NCI-H1436 (cell line): ENCODE measurements around the gene PCLO.
"Not testable (repeated sequence)": the region's sequence is repeated elsewhere in the genome, so short reads cannot be mapped to it uniquely, and the experiment has no call there.

Experiments used
- DNase-seq: peaks from one replicate; lab custom pipeline; 2025; lab: John Stamatoyannopoulos, UW

PCLO gene

DNA sequence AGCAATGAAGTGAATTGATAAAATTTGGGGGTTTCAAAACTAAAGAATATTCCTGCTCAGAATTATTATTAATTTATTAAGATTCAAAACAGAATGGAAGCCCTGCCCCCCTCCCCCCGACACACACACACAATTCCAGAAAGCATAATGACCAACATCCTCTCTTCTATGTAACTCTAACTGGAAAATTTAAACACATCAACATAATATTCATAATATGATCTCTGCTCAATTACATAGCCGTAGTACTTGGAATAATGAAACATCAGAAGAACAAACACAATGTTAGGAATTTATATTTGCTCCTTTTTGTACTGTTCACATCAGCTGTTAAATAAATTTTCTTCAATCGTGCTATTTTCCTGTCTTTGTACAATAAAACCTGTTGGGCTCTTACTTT, 20.8 kb downstream of the PCLO start:
- DNase-seq: no peak

DNA sequence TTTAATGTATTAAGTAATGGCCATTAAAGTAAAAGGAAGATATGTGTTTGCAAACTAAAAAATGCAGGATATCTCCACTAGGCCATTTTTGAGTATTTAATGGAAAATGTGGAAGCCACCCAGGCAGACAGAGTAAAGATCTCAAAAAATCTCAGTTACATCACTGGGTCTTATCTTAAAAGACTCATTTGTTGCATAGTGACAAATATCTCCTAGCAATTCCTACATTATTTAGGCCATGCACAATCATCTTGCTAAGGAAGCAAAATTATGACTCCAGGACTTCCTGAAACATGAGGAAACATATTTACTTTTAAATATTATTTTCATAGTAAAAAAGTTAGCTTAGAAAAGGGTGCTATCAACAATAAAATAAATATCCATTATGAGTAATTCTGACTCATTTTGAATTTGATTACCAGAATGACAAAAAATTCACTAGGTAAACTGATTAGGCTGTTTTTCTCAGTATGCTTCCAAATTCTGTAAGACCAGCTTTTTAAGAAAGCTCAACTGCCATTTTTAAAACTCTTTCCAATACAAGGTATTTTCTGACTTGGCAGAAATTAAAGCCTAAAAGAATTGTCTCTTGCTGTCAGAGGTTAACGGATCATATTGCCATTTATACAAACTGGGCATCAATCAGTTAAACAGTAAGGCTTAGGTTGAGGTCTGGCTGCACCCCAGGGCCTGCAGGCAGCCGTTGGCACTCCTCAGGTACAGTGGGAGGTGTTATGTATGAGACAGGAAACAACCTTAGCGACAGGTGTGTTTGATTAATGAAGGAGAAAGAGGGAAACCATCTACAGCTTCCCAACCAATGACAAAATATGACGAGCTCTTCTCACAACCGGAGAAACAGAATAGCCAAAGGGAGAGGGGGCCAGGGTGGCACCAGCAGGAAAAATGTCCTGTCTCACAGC, 31.8 kb downstream of the PCLO start:
- no peak for DNase-seq

DNA sequence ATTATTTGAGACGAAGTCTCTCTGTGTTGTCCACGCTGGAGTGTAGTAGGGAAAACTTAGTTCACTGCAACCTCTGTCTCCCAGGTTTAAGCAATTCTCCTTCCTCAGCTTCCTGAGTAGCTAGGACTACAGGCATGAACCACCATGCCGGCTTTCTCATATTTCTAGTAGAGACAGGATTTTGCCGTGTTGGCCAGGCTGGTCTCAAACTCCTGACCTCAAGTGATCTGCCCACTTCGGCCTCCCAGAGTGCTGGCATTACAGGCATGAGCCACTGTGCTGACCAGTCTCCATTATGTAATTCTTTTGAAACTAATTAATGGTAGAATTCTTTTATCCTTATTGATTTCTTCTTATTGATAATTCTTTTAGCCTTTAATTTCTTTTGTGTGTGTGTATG, 32.5 kb downstream of the PCLO start:
- no peak for DNase-seq

DNA sequence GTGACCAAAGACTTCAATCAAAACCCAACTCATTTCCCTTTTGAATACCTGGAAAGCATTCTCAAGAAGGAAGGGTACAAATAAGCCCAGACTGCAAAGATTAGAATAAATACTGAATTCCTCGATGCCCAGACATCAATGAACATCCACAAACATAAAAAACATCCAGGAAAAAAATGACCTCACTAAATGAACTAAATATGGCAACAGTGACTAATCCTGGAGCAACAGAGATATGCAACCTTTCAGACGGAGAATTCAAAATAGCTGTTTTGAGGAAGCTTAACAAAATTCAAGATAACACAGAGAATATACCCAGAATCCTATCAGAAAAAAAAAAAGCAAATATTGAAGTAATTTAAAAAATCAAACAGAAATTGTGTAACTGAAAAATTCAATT, 43.2 kb downstream of the PCLO start:
- no peak for DNase-seq

DNA sequence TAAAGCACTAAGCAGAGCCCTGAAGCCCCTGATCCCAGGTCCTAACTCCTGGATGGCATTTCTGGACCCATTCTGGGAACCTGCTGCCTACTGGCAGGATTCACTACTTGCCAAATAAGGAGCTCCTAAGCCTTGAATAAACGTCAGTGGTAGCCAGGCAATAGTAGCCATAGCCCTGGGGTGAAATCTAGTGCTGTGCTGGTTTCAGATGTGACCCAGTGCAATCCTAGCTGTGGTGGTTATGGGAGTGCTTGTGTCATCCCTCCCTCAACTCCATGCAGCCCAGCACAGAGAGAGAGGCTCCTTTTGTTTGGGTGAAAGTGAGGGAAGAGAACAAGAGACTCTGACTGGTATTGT, 43.7 kb downstream of the PCLO start:
- no peak for DNase-seq

DNA sequence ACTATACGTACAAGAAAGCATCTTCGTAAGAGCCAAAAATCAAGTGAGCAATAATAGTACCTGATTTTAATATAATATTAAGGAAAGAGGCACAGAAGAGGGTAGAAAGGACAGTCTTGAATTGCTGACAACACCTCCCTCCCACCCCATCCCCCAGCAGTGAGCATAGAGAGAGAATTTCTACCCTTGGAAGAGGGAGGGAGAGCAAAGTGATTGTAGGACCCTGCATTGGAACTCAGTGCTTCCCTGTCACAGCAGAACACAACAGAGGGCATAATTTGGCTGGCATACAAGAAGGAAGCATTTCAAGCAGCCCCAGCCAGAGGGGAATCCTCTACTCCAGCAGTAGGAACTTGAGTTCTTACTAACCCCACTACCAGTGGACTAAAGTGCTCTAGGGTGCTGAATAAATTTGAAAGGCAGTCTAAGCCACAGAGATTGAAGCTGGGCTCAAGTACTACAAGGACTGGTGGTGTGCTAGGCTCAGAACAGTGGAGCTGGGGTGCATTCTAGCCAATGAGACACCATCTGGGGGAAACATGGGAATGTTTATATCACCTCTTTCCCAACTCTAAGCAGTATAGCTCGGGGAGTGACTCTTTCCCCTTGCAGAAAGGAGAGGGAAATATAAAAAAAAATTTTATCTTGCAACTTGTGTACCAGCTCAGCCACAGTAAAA, 44.2 kb downstream of the PCLO start:
- DNase-seq: no peak

DNA sequence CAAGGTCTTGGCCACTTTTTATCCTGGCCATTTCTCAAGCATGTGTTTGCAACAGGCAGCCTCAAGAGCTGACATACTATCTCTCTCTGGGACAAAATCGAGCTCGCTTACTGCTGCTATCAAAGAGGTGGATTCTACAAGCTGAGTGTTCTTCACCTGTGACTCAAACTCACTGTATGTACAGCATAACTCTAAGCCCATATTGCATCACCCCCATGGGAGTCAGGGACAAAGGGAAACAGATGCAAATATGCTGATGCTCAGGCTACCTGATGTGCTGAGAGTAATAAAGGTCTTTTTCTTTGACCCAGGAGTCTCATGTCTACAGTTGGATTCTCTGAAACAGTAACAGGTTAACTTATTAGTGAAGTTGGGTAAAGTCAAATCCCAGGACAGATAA, 45.2 kb downstream of the PCLO start:
- DNase-seq: peak; percentile 50

DNA sequence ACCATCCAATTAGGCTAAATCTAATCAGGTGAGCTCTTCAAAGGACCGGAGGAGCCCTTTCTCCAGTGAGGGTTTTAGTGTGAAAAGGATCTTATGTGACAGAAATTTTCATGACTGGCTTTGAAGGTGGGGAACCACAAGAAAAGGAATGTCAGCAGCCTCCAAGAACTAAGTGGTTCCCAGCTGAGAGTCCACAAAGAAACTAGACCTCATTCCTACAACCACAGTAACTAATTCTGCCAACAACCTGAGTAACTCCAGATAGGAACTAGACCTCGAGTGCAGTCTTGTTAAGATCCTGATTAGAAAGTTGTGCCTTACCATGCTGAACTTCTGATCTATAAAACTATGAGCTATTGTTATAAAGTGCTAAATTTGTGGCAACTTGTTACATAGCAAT, 51.3 kb downstream of the PCLO start:
- DNase-seq: no peak

DNA sequence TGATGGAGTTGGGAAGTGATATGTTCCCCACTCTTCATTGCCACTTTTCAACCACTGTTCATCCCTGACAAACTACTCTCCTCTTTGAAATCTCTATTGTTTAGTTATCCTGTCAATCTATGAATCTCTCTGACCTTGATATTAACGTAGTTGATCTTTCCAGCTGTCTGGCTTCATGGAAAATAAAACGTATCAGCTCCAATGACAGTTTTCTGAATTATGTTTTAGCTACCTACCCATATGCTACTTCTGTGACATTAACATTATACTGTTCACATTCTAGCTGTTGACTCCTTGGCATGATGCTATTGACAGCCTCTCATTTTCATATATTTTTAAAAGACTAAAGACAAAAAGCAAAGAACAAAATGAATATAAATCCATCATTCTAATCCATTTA, 53.3 kb downstream of the PCLO start:
- DNase-seq: no peak

DNA sequence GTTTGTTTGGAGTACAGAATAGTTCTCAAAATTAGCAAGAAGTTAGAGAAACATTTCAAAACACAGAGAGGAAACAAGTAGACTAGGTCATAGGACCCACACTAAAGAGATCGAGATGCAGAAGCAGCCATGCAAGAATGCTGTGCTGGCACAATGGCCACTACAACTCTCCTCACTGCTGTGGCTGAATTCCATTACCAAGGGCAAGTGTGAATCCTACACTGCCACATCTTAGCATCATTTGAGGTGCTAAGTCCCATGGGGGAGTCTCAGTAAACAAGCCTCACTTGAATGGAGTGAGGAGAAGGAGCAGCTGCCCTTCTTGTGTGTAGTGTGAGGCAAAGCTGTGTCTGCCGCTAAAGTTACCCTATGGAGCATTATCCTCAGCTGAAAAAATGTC, 56.7 kb downstream of the PCLO start:
- DNase-seq: no peak

DNA sequence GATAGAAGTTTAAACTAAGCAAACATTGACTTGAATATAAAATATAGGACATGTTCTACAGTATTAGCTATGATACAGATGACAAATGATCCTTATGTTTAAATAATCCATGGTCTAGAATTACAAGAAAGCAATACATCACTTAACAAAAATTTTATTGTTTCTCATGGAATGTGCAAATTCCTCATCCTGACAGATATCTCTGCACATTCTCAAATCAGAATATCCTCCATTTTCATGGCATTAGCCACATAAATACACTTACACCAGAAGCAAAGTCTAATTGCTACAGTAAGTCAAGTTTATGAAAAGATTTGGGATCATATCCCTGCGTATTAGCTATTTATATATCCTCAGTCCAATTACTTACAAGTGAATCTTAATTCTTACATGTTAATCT, 57.6 kb downstream of the PCLO start:
- DNase-seq: no peak

DNA sequence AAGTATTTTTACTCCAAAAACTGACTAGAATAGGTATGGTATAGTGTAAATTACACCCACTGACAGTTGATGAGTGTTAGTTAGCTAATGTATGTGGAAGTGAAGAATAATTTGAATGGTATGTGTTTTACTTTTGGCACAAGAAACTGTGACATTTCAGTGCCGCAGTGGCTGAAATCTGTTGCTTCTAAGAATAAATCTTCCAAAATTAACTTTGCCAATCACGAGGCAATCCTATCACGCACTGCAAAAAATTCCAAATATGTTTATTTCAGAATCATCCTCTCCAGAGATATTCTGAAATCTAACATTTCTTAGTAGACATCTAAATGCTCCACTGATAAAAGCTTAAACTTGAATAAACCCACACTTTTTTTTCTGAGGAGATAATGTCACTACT, 61.2 kb downstream of the PCLO start:
- DNase-seq: no peak

DNA sequence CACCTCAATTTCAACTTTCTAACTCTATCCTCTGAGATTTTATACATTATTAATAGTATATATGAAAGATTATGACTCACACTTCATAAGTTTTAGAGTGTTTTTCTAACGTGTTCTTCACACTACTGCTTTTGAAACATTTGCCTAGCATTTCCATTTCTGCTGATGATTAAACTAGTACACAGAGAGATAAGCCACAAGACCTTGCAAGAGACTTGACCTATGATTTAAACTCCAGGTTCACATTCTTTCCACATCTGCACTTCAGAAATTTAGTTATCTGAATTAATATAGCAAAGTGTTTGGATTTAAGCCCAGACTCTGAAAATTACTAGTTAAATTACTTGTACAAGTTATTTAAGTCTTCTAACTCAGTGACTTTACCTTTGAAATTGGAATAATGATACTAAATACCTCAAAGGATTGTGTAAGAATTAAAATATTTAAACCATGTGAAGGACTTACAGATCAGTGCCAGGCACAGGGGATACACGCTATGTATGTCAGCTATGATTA, 66.6 kb downstream of the PCLO start:
- DNase-seq: no peak

DNA sequence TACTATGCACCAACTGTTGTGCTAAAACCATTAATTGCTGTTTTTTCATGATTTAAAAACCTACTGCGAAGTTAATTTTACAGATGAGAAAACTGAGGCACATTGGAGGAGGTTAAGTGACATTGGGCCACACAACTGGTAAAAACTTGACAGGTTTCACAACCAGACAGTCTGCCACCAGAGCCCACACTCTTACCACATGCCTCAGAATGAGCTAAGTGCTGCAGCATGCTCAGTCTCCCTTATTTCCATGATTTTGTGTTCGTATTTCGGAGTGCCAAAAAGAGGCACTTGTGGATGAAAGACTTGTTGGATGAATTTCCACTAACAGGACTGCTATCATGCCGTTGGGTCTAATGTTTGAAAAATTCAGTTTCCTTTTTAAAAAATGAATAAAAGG, 77.4 kb downstream of the PCLO start:
- no peak for DNase-seq

DNA sequence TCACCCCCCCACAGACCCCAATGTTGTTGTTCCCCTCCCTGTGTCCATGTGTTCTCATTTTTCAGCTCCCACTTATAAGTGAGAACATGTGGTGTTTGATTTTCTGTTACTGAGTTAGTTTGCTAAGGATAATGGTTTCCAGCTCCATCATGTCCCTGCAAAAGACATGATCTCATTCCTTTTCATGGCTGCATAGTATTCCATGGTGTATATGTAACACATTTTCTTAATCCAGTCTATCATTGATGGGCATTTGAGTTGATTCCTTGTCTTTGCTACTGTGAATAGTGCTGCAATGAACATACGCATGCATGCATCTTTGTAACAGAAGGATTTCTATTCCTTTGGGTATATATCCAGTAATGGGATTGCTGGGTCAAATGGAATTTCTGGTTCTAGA, 82.8 kb downstream of the PCLO start:
- not testable (repeated sequence) for DNase-seq

DNA sequence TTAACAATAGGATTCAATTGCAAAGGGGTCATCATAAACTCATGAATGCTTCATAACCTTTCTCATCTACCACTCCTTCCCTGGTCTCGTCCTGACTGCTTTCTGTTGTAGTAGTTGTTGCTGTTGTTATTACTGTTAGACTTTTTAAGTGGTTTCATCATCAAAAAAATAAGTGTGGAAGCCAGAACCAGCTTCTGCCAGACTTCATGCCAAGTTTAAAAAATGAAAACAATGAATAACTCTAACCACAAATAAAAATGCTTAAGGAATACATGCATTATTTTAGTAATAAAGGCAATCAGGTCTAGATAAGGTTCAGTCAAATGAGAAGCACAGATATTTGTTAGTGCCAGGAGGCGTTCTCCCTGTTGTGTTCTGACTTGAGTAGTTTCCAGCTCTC, 85.4 kb downstream of the PCLO start:
- DNase-seq: no peak

DNA sequence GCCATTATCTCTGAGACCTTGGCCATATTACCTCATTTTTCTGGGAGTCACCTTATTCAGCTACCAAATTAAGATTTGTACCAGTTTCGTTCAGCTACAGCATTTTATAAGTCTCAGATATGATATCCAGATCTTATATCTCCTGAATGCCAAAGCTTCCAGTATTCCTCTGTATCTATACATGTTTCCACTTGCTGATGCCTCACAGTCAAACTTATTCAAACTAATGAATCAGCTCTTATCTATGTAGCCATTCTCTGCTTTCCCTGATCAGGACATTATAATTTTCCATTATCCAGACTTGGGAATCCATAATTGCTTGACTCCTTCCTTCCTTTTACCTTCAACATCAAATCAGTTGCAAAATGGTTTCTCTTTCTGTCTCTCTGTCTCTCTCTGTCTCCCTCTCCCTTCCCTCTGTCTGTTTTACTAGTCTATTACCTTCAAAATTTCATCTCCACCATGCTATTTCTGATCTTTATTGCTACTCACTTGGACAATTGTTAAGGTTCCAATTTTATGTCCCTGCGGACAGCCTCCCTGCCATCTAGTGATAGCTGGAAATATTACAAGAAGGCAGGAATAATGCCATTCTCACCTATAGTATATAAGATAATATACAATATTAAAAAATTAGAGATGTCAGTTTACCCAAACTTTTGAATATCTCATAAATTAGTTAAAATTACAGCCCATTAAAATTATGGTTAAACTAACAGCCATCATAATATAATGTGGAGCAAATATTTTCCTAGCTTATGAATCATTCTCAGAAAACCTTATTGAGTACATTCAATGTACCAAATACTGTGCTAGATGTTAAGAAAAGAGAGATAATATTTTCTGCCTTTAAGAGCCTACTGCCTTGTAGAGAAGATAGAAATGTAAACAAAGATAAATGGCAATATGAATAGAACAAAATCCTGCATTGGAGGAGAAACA, 89.8 kb downstream of the PCLO start:
- peak; percentile 3 for DNase-seq

DNA sequence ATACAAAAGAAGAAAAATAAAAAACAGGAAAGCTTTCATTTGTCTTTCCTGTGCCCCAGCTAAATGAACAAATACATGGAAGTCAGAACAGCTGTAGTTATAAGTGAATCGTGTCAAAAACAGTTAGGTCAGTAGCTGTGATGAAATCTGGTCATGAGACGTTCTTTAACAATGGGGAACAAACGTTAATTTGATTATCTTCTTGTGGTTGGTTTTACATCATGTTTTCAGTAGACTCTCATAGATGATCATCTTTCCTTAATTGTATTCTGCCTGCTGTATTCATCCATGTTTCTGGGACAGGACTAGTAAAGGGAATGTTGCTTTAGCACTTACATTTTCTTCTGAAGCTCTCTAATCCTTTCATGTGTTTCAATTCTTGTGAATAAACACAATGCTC, 97.0 kb downstream of the PCLO start:
- no peak for DNase-seq

DNA sequence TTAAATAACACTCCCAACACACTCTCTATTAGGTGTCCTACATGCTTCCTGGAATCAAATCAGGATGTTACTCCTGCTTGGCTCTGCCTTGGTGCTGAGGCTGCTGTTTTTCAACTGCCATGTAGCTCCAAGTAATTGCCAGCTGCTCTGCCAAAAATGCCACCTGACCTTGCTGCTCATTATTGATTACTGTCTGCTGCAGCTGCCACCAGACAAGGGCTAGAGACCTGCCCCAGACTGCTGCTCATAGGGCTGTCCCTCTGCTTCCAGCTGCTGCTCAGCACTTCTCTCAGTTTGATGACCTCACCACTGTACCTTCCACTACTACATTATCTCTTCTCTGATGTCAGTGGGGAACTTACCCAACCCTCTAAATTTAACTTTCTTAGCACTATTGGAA, 102.5 kb downstream of the PCLO start:
- DNase-seq: no peak

DNA sequence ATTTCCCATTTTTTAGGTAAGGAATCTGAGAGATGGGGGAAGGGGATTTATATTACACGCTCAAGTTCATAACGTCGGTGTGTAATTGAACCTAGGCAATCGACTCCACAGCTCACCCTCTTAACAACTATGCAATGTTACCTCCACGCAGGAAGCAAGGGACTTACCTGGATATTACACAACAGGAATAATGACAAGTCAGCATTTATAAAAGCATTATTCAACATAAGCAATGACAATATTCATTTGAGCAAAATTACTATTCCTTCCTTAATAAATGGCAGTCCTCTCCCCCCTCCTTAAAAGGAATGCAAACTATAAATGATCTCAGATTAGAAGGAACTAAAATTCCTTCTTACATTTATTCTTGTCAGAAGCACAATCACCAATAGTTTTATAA, 104.0 kb downstream of the PCLO start:
- no peak for DNase-seq

DNA sequence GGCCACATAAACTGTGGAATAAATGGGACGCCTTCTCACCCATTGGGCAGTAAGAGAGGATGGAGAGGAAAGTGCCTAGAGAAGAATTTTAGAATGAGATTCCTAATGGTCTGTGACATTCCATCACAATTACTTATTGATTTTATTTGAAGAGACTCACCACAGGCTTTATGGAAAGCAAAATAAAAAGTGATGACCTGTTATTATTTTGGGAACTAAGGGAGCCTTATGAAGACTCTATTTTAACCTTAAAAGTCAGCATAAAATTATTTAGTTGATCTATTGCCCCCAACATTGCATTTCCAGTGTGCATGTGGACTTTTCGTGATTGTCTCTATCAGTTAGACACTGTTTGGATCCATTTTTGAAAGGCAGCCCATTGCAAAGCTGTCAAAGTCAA, 107.5 kb downstream of the PCLO start:
- DNase-seq: no peak

DNA sequence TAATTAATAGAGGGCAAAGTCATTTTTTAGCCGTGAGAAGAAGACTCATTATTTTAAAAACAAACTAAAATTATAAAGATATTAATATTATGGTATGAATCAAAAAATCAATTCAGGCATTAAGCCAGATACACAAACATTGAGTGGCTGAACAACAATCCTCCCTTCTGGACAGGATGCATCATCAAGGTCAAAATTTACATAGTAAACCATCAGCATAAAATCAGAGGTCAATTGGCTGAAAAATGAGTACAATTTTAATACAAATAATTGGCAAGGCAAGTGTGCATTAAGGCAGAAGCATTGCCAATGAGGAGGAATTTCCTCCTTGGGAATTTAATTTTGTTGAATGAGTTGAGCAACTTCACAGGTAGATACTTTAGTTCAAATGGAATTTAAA, 108.2 kb downstream of the PCLO start:
- no peak for DNase-seq
